ENCODE data around the gene ZNF446. TPM values are rescaled to one million over a fixed set of nuclear protein-coding genes. Genes with fewer than 3 reads are reported as not detected.

The ZNF446 gene
- total and polyA plus RNA-seq, 10 of the 15 experiments (the other 5 are each of a cell fraction or from before 2014, with no cell fraction given) = 0.14 to 6.9 (median 4.1) TPM

DNA sequence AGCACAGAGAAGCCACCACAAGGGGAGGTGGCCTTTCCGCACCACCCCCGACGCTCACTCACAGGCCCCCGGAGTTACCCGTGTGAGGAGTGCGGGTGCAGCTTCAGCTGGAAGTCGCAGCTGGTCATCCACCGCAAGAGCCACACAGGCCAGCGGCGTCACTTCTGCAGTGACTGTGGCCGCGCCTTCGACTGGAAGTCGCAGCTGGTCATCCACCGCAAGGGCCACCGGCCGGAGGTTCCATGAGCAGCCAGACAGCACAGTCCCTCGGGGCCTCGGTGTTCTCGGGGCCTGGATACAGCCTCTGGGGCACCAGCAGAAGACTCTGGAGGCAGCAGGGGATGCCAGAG, 4.3 kb downstream of the ZNF446 start:
- H3K9ac ChIP-seq (ENCODE audit: control insufficient read depth, insufficient read depth, low read length) = no peak overlapping the region
- POLR2A ChIA-PET = no interaction called here
- no peak overlapping the region for H3K4me3 ChIP-seq
- RAD21 ChIA-PET (ENCODE audit: unreplicated experiment) = no interaction called here
- H3K36me3 ChIP-seq (ENCODE audit: control insufficient read depth in 2 of 2, insufficient read depth in 2 of 2, low read length in 1 of 2) = no peaks in the 10 kb centered on the region; a peak in 2 of 4 replicates
- H2AFZ ChIP-seq (ENCODE audit: control insufficient read depth, low read depth, low read length) = no peak overlapping the region
- H3K9me3 ChIP-seq (replicated peaks; ENCODE audit: control insufficient read depth, insufficient read depth, low read length) = no peaks in the 10 kb centered on the region
- H3K4me2 ChIP-seq (ENCODE audit: control insufficient read depth, insufficient read depth) = no peak overlapping the region
- H3K4me1 ChIP-seq (ENCODE audit: control insufficient read depth, insufficient read depth, low read length) = peaks cover 12% of the 10 kb centered on the region
- no peaks in the 10 kb centered on the region; the same call in 1 of the 2 replicates for H3K79me2 ChIP-seq (ENCODE audit: control insufficient read depth, insufficient read depth, low read length)
- DNase-seq (ENCODE audit: low read depth, low spot score) (no peak), ATAC-seq (no peak), FAIRE-seq (no peak)
- intact Hi-C loops (cut with micrococcal nuclease; ENCODE audit: unreplicated experiment) = no loop called here
- H4K20me1 ChIP-seq (ENCODE audit: control insufficient read depth, insufficient read depth) = no peaks in the 10 kb centered on the region
- WGBS (ENCODE audit: insufficient coverage, insufficient replicate concordance, low lambda C conversion rate, missing lambda C conversion rate) = 94% methylated on average over 20 of the region's 20 CpGs
- no peak for TF ChIP-seq CHD4 (IDR thresholded peaks at IDR 0.05)
- no peak for TF ChIP-seq ZNF687 (IDR thresholded peaks at IDR 0.05)
- no peak for TF ChIP-seq ZNF217 (IDR thresholded peaks at IDR 0.05)
- TF ChIP-seq ZBTB4 (CRISPR knock-in tag; IDR thresholded peaks at IDR 0.05) = no peak
- TF ChIP-seq POU2F2 (IDR thresholded peaks at IDR 0.05; ENCODE audit: borderline replicate concordance, low read depth, low read length) = no peak
- TF ChIP-seq TCF7 (IDR thresholded peaks at IDR 0.05; ENCODE audit: borderline replicate concordance) = no peak
- TF ChIP-seq NRF1 (conservative IDR thresholded peaks at IDR 0.05; ENCODE audit: low read depth, low read length) = no peak
- TF ChIP-seq SMC3 (IDR thresholded peaks at IDR 0.05; ENCODE audit: borderline replicate concordance, low read length) = no peak
- TF ChIP-seq STAT3 (IDR thresholded peaks at IDR 0.05; ENCODE audit: low read depth, low read length) = no peak
- no peak for TF ChIP-seq EZH2 (IDR thresholded peaks at IDR 0.05; ENCODE audit: borderline replicate concordance, control insufficient read depth, low read depth, low read length)
- TF ChIP-seq, protein P1, sequence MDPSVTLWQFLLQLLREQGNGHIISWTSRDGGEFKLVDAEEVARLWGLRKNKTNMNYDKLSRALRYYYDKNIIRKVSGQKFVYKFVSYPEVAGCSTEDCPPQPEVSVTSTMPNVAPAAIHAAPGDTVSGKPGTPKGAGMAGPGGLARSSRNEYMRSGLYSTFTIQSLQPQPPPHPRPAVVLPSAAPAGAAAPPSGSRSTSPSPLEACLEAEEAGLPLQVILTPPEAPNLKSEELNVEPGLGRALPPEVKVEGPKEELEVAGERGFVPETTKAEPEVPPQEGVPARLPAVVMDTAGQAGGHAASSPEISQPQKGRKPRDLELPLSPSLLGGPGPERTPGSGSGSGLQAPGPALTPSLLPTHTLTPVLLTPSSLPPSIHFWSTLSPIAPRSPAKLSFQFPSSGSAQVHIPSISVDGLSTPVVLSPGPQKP (IDR thresholded peaks at IDR 0.05; ENCODE audit: low read depth, low read length) = no peak
- TF ChIP-seq, protein P2, sequence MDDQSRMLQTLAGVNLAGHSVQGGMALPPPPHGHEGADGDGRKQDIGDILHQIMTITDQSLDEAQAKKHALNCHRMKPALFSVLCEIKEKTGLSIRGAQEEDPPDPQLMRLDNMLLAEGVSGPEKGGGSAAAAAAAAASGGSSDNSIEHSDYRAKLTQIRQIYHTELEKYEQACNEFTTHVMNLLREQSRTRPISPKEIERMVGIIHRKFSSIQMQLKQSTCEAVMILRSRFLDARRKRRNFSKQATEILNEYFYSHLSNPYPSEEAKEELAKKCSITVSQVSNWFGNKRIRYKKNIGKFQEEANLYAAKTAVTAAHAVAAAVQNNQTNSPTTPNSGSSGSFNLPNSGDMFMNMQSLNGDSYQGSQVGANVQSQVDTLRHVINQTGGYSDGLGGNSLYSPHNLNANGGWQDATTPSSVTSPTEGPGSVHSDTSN (IDR thresholded peaks at IDR 0.05; ENCODE audit: insufficient replicate concordance, low read depth, low read length) = no peak
- no peak for TF ChIP-seq MYB (IDR thresholded peaks at IDR 0.05; ENCODE audit: borderline replicate concordance, low read depth, low read length)
- TF ChIP-seq CEBPB (IDR thresholded peaks at IDR 0.05; ENCODE audit: borderline replicate concordance in 1 of 2, low read depth in 2 of 2, low read length in 2 of 2) = no peak
- H3K27ac ChIP-seq (ENCODE audit: control insufficient read depth, insufficient read depth) = no peak overlapping the region
- SMC1A ChIA-PET (ENCODE audit: uncharacterized antibody, unreplicated experiment) = no interaction called here
- CTCF ChIA-PET = no interaction called here
- in situ Hi-C loops (cut with MboI) = no loop called here
- H3K27me3 ChIP-seq (replicated peaks in 1 of 2; ENCODE audit: control insufficient read depth in 2 of 2, insufficient read depth in 2 of 2, low read length in 1 of 2) = no peaks in the 10 kb centered on the region
- no TSS peak for BruUV-seq (replicated peaks)
